HG03066 (cell line): ENCODE measurements around the gene CHRM3.

ENCODE experiments used
- ATAC-seq: cut with Tn5 transposase; IDR thresholded peaks from one replicate; pipeline ENCODE4 v1.9.1; 2021; ENCODE audit warnings: low read depth; ENCODE audit not compliant: unreplicated experiment

CHRM3 gene

DNA sequence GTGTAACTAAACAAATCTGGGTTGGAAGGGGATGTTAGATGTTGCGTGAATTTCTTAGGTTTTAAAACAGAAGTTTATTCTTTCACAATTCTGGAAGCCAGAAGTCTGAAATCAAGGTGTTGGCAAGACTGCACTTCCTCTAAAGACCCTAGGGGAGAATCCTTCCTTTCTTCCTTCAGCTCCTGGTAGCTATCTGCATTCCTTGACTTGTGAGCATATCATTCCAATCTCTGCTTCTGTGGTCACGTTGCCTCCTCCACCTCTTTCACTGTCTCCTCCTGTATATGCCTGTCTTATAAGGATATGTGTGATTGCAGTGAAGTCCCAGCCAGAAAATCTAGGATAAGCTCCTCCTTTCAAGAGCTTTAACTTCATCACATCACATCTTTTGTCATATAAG is 7.7 kb downstream of the CHRM3 start:
- ATAC-seq = no peak

DNA sequence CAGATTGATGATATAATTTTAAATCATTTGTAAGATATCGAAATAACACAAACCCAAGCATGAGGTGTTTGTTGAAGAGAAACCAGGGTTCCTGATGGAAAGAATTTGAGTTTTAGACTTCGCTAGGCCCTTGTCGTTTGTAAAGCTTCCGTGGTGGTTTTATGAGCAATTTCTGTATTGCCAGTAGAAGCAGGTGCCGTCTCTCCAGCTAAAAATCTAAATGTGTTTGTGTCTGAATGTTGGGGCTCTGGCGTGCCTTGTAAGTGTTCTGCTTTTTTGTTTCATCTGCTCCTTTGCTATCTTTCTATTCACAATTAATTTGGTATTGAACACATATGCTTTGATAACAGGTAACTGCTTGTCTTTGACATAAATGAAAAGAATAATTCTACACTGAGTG is 27.5 kb downstream of the CHRM3 start:
- no peak for ATAC-seq

DNA sequence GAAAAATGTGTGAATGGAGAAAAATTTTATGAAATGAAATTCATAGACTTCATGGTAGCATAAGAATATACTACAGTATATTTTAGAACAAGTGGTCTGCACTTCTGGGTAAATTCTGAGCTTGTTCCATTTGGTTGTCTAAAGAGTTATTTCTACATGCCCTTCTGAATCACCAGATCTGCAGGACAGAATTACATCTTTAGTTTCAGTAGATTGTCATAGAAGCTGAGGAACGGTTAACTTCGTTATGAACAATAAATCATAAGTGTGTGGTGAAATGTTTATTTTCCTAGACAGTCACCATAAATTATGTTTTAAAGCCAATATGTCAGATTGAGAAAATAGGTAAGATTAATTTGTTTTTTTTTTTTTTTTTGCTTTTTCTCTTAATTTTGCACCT is 30.9 kb downstream of the CHRM3 start:
- no peak for ATAC-seq

DNA sequence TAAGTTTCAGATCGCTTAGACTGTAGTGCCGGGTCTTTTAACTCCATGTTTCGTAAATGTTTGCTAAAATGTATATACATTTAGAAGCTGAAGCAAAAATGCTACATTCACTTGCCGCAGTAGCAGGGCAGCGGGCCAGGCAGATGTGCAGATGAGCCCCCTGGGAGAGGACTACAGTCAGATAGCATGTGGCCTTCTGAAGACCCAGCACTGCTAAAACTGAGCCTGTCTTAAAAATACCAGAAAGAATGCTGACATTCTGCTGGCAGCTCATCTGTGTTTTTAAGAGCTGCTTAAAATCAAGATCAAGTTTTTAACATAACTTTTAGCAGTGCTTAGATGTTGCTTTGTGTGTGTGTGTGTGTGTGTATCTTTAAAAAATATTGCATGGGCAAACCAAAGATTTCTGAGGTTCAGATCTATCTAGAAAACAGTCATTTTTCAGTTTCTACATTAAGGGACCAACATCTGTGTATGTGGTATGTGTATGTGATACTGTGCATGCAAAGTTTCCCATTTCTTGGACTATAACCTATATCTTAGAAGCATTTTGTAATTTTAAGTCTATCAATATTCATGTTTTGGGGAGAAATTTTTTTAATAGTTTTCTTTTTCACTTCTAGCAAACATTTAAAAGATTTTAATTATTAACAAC is 31.7 kb downstream of the CHRM3 start:
- no peak for ATAC-seq

DNA sequence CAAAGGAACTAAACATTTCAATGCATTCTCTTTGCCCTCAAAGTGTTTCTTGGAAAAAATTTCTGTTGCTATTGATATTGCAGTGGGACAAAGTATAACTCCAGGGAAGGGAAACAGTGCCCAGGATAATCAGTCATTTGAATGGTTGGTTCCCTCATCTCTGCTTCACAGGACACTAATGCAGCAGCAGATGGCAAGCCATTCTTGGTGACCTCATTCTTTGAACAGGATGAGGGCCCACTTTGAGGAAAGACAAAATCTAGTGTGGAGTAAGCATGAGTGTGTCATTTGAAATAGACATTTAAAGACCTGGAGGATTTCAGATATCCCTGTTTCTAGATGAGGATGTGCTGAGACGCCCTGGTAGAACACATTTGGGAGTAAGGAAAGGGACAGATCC is 32.3 kb downstream of the CHRM3 start:
- ATAC-seq = no peak

DNA sequence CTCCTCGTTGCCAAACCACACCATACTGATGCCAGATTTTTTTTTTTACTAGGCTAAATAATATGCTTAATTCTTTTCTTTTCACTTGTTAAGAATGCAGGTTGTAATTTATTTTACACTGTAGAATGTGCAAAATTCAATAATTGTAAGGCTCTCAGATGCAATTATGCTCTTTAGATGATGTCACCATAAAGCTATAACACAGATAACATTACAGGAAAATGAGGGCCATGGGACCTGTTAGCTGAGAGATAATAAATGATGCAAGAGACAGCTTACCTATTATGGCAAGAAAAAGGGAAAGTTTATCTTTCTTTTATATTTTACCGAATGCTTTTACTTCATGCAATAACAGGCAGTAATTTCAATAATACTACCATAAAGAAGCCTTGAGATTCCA is 35.4 kb downstream of the CHRM3 start:
- no peak for ATAC-seq

DNA sequence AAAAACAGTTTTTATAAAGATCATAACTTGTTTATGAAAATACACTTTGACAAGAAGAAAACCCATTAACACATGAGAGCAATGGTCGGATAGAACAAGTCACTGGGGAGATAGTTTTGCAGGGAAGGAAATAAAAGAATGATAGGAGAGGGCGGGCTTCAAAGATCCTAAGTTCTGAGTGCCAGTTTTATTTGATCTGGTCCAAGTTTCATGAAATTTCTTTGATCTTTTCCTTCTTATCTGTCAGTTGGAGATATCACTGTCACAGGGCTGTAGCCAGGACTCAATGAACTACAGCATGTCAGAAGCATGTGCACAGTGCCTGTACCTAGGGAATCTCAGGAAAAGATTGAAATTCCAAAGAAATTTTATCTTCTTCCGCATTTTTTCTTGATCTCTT is 36.5 kb downstream of the CHRM3 start:
- ATAC-seq = no peak

DNA sequence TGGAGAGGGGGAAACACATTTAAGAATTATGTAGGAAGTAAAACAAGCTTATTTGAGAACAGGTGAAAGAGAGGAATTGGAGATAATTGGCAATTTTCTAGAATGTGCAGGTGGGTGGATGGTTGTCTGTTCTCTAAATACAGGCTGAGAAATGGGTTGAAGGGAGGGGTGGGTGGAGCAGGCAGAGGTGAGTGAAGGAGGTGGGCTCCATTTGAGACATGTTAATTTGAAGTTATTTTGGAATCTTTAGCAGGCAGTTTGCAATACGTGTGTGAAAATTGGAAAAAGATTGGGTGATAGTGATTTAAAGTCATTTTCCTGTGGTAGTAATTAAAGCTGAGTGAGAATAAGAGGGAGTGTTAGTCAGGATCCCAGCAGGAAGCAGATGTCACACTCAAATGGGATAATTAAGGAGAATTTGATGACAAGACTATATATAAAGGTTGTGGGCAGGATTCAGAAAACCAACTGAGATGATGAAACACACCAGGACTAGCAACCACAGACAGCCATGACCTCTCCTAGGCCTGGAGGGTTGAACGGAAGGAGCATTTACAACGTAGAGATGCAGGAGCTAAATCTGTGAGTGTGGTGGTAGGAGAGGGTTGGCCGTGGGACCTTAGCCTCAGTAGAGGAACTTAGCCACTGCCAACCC is 40.6 kb downstream of the CHRM3 start:
- ATAC-seq = no peak

DNA sequence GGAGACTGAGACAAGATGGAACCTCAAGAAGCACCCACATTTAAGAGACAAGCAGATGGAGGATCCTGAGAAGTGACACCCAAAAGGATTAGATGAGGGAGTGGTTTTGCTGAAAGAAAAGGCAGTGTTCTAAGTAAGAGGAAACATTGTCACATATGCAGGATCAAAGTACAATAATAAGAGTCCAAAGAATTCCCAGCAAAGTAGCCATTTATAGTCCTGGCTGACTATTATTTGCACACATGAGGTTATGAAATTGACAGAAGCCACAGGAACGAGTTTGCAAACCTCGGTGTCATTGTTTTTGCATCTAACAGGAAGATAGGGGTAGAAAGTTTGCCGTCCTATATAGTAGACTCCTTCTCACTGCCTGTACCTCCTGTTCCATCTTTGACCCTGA is 41.3 kb downstream of the CHRM3 start:
- ATAC-seq = no peak

DNA sequence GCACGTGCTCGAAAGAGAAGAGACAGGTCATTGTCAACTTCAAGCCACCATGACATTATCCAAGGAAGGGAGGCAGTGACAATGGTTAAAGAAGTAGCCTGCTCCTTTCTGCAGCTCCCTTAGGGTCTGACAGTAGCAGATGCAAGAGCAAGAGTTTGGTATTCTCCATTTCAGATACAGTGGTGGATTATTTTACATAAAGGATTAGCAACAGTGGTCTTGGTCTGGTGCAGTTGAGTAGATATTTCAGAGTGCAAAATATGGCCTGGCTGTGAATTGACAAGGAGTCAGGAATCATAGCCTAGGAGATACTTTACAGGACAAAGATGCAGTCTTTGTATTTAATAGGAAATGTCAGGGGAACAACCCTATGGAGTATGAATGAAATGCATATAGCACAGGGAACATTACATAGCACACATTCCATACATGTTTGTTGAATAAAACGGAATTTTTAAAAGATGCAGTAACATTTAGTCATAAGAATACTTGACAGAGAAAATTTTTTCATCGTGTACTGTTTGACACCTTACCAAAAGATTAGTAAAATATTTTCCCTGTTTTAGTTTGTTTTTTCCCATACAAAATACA is 41.8 kb downstream of the CHRM3 start:
- no peak for ATAC-seq

DNA sequence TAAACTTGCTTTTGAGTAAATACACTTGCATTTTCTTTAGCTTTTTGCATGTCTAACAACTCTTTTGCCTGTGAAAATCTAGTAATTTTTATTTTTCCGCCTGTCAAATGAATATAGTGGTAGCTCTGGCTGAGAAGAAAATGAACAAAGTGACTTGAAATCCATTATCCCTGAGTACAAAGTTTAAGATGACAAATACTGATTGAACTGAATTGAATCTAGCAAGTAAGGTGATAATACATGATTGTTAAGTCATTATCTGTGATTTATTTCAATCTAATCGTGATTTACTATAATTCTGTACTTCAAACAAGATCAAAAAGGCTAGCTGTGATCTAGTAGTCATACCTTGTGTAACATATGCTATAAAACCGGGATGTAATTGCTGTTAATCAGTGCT is 42.8 kb downstream of the CHRM3 start:
- ATAC-seq = no peak

DNA sequence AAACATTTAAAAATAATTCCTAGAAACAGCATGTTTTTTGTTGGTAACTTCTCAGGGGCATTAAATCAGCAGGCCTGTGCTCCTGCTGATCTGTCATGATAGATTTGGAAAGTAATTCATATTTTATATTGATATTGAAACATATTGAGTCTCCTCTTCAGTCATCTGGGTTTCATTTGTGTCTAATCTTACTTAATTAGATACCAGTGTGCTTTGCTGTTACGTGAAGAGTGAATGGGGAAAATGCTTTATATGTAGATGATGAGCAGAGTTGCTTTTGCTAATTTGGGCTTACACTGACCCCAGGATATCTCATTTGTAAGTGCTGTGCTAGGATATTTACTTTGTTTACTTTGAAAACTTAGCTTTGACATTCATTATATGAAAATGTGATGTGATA is 45.9 kb downstream of the CHRM3 start:
- no peak for ATAC-seq

DNA sequence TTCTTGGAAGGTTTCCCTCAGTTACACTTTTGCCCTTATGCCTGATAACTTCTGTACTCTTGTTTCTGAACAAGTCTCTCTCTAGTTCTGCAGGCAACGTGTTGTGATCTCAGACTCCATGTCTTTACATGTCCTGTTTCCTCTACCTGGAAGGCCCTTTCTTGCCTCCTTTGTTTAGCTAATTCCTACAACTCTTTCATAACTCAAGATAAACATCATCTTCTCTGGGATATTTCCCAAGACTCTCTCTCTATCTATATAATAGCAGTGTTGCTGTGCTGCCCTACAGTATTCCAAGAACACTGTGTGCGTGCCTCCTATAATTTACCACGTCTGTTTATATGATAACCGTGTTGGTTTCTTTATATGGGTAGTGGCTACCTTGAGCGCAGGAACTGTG is 47.8 kb downstream of the CHRM3 start:
- ATAC-seq = no peak
